SU-DHL-6 (cell line): ENCODE data around the gene SLC35F1.

Experiments
- EZH2phosphoT487 ChIP-seq: fragments of 200-600 bp; sonication (generic), shearing (Covaris generic); conservative IDR thresholded peaks from 2 replicates; pipeline ENCODE4 v1.6.1; 2018; ENCODE audit warnings: mild to moderate bottlenecking, antibody characterized with exemption, low read length, moderate library complexity, mixed read lengths
- TF ChIP-seq, protein P1 (sequence below): fragments of 200-600 bp; sonication (generic); IDR thresholded peaks from one replicate; pipeline ENCODE4 v1.5.1; 2017; ENCODE audit warnings: antibody characterized with exemption, mild to moderate bottlenecking, low read length, moderate library complexity; ENCODE audit not compliant: insufficient read depth, poor library complexity, severe bottlenecking

DNA sequence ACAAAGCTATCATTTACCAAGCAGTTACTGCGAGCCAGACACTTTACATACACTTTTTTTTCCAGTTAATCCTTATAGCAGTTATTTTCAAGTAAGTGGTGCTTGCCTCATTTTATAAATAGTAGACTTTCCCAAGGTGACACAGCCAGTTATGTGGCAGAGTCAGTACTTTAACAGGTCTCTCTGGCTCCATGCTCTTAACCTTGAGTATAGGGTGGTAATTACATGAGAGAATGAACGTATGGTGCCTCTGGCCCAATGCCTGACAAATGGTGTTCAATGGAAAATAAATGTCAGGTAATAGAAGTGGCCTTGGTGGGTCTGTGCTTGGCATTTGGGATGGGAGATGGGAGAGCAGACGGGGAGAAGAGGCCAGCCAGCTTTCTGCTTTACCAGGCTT lies 316.3 kb downstream of the SLC35F1 start:
- TF ChIP-seq, protein P1, sequence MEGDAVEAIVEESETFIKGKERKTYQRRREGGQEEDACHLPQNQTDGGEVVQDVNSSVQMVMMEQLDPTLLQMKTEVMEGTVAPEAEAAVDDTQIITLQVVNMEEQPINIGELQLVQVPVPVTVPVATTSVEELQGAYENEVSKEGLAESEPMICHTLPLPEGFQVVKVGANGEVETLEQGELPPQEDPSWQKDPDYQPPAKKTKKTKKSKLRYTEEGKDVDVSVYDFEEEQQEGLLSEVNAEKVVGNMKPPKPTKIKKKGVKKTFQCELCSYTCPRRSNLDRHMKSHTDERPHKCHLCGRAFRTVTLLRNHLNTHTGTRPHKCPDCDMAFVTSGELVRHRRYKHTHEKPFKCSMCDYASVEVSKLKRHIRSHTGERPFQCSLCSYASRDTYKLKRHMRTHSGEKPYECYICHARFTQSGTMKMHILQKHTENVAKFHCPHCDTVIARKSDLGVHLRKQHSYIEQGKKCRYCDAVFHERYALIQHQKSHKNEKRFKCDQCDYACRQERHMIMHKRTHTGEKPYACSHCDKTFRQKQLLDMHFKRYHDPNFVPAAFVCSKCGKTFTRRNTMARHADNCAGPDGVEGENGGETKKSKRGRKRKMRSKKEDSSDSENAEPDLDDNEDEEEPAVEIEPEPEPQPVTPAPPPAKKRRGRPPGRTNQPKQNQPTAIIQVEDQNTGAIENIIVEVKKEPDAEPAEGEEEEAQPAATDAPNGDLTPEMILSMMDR, result no peak
- TF ChIP-seq EZH2phosphoT487, result no peak
